HG02840 (cell line): ENCODE results near the gene IL13RA2.

Source experiments
- ATAC-seq: cut with Tn5 transposase; IDR thresholded peaks from one replicate; pipeline ENCODE4 v1.9.1; 2021; ENCODE audit warnings: mild to moderate bottlenecking, moderate library complexity, moderate number of reproducible peaks; ENCODE audit not compliant: unreplicated experiment, low FRiP score

Gene IL13RA2

DNA sequence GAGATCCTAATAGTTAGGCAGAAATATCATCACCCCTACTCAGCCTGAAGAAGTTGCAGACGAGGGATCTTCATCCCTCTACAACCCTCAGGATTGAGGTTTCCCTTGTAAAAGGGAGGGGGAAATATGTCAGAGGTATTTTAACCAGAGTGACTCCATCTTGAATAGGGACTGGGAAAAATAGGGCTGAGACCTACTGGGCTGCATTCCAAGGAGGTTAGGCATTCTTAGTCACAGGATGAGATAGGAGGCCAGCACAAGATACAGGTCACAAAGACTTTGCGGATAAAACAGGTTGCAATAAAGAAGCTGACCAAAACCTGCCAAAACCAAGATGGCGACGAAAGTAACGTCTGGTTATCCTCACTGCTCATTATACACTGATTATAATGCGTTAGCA lies 17.5 kb downstream of the IL13RA2 start:
- ATAC-seq, result no peak

DNA sequence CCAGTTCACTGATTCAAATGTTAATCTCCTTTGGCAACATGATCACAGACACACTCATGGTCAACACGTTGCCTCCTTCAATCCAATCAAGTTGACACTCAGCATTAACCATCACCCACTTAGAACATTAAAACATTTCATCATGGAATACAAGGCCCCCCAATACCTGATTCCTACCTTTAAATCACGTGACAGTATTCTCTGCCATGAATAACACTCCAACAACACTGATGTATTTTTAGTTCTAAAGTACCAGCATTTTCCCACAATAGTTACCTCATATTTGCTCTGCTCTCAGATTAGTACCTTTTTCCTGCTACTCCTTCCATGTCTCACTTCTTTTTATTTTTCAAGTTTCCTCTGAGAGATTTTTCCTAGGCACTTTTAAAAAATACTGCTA lies 19.6 kb downstream of the IL13RA2 start:
- ATAC-seq, result no peak

- ATAC-seq, result no peak
These were observed 31.3 kb downstream of the IL13RA2 start for GRCh38 chrX:114985967-114986592.

- no peak for ATAC-seq
These were observed 41.1 kb downstream of the IL13RA2 start for GRCh38 chrX:114976292-114976691.

GRCh38 chrX:114973013-114973412 lies 44.4 kb downstream of the IL13RA2 start:
- ATAC-seq, result no peak

- no peak for ATAC-seq
These were observed 46.6 kb downstream of the IL13RA2 start for GRCh38 chrX:114970806-114971205.

- ATAC-seq, result no peak
These were observed 53.0 kb downstream of the IL13RA2 start for GRCh38 chrX:114964374-114964773.

DNA sequence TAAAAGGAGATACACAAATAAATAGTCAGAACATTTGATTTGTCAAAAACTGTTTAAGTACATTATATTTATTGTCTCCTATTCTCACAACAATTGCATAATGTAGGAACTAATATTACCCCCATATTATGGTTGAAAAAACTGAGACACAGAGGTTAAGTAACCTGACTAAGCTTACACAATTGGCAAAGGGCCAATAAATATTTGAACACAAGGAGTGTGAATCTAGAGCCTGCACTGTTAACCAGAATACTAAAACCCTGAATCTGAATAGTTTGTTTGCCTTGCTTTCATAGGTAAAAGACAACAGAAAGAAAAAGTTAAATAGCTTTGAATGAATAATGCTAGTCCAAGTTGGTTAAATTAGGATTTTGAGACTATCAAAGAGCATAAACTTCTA lies 55.2 kb downstream of the IL13RA2 start:
- no peak for ATAC-seq

DNA sequence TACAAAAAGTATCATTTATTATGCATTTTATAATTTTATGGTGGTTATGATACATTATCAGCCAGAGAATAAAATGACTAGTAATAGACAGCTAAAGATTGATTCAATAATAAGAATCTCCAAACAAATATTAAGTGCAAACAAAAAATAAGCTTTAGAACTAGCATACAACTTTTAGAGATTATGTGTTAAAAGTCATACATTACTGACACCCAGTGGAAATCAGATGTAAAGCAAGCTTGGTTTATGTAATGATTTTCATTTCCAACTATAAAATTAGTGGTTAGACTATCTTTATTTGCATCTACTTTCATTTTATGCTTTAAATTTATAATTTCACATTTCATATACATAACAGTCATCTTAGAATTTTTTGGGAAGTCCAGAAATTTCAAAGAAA lies 57.7 kb downstream of the IL13RA2 start:
- no peak for ATAC-seq
